ENCODE results near the gene LEMD2.

LEMD2 gene

DNA sequence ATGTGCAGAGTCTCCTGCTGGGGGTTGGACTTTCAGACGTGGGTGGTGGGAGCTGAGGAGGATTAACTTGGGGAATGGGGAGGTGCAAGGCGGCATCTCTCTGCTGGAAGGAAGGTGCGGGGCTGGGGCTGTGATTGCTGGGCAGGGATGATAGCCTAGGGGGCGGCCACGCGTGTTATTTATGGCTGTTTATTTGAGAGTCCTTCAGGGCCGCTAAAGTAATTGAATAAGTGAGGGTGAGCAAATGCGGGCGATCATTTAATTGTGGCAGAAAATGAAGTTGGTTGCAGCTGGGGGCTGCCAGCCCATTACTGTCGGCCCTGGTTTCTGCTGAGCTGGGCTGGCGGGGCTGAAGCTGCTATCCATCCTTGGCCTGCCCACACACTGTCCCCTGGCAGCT lies 34.7 kb downstream of the LEMD2 start:
- TF ChIP-seq, protein P1, sequence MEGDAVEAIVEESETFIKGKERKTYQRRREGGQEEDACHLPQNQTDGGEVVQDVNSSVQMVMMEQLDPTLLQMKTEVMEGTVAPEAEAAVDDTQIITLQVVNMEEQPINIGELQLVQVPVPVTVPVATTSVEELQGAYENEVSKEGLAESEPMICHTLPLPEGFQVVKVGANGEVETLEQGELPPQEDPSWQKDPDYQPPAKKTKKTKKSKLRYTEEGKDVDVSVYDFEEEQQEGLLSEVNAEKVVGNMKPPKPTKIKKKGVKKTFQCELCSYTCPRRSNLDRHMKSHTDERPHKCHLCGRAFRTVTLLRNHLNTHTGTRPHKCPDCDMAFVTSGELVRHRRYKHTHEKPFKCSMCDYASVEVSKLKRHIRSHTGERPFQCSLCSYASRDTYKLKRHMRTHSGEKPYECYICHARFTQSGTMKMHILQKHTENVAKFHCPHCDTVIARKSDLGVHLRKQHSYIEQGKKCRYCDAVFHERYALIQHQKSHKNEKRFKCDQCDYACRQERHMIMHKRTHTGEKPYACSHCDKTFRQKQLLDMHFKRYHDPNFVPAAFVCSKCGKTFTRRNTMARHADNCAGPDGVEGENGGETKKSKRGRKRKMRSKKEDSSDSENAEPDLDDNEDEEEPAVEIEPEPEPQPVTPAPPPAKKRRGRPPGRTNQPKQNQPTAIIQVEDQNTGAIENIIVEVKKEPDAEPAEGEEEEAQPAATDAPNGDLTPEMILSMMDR (IDR thresholded peaks at IDR 0.05; ENCODE audit: insufficient read depth, low read length, poor library complexity, severe bottlenecking): no peak
- H3K36me3 ChIP-seq (ENCODE audit: control insufficient read depth, insufficient read depth, low read length): no peaks in the 10 kb centered on the region
- no peak overlapping the region for H3K4me3 ChIP-seq (replicated peaks; ENCODE audit: low read depth, low read length)
- no peak for DNase-seq (ENCODE audit: extremely low read depth, insufficient read length)
- peaks cover 2% of the 10 kb centered on the region for H3K27me3 ChIP-seq (replicated peaks; ENCODE audit: control insufficient read depth, insufficient read depth, low read length)

GRCh38 chr6:33752646-33753015 lies 36.3 kb downstream of the LEMD2 start:
- no peak overlapping the region for H3K4me3 ChIP-seq (replicated peaks; ENCODE audit: low read depth, low read length)
- no peak for DNase-seq (ENCODE audit: extremely low read depth, insufficient read length)
- no peaks in the 10 kb centered on the region for H3K36me3 ChIP-seq (ENCODE audit: control insufficient read depth, insufficient read depth, low read length)
- H3K27me3 ChIP-seq (replicated peaks; ENCODE audit: control insufficient read depth, insufficient read depth, low read length): peaks cover 2% of the 10 kb centered on the region
- TF ChIP-seq, protein P1 (IDR thresholded peaks at IDR 0.05; ENCODE audit: insufficient read depth, low read length, poor library complexity, severe bottlenecking): no peak

GRCh38 chr6:33751771-33752645 lies 36.9 kb downstream of the LEMD2 start:
- DNase-seq (ENCODE audit: extremely low read depth, insufficient read length): no peak
- Histone ChIP-seq H3K4me3 (replicated peaks; ENCODE audit: low read depth, low read length) (no peak overlapping the region), H3K27me3 (replicated peaks; ENCODE audit: control insufficient read depth, insufficient read depth, low read length) (peaks cover 2% of the 10 kb centered on the region), H3K36me3 (ENCODE audit: control insufficient read depth, insufficient read depth, low read length) (no peaks in the 10 kb centered on the region)
- TF ChIP-seq, protein P1 (IDR thresholded peaks at IDR 0.05; ENCODE audit: insufficient read depth, low read length, poor library complexity, severe bottlenecking): no peak

GRCh38 chr6:33750244-33750991 lies 38.5 kb downstream of the LEMD2 start:
- no peaks in the 10 kb centered on the region; the same call in 1 of the 2 replicates for H3K27me3 ChIP-seq (replicated peaks; ENCODE audit: control insufficient read depth, insufficient read depth, low read length)
- TF ChIP-seq, protein P1 (IDR thresholded peaks at IDR 0.05; ENCODE audit: insufficient read depth, low read length, poor library complexity, severe bottlenecking): no peak
- H3K36me3 ChIP-seq (ENCODE audit: control insufficient read depth, insufficient read depth, low read length): no peaks in the 10 kb centered on the region
- no peak for DNase-seq (ENCODE audit: extremely low read depth, insufficient read length)
- H3K4me3 ChIP-seq (replicated peaks; ENCODE audit: low read depth, low read length): no peak overlapping the region

- H3K36me3 ChIP-seq (ENCODE audit: control insufficient read depth, insufficient read depth, low read length): no peaks in the 10 kb centered on the region
- no peak for DNase-seq (ENCODE audit: extremely low read depth, insufficient read length)
These were observed 39.5 kb downstream of the LEMD2 start for GRCh38 chr6:33749401-33749800.

More at GRCh38 chr6:33749401-33749800, 39.5 kb downstream of the LEMD2 start:
- Histone ChIP-seq H3K27me3 (replicated peaks; ENCODE audit: control insufficient read depth, insufficient read depth, low read length) (no peaks in the 10 kb centered on the region; the same call in 1 of the 2 replicates), H3K4me3 (replicated peaks; ENCODE audit: low read depth, low read length) (no peak overlapping the region)
- TF ChIP-seq, protein P1 (IDR thresholded peaks at IDR 0.05; ENCODE audit: insufficient read depth, low read length, poor library complexity, severe bottlenecking): no peak

Measured in GM06990 (cell line).